HG03108 (cell line): ENCODE results near the gene THEM5.

Experiments
- ATAC-seq: cut with Tn5 transposase; IDR thresholded peaks from one replicate; pipeline ENCODE4 v1.9.1; 2021; ENCODE audit warnings: moderate library complexity; ENCODE audit not compliant: unreplicated experiment

The THEM5 gene

GRCh38 chr1:151840421-151840820 lies 13.1 kb downstream of the THEM5 start:
- no peak for ATAC-seq

- no peak for ATAC-seq
Measured at GRCh38 chr1:151839457-151840403, 13.8 kb downstream of the THEM5 start, which contains the start of gene C2CD4D. Gene C2CD4D (minus strand): TSS chr1:151839820. CDS start chr1:151838989, 831 bp downstream.

GRCh38 chr1:151839082-151839412 lies 14.5 kb downstream of the THEM5 start:
- ATAC-seq = no peak

GRCh38 chr1:151838222-151839081 lies 15.1 kb downstream of the THEM5 start:
- ATAC-seq = no peak

- no peak for ATAC-seq
Measured at GRCh38 chr1:151837884-151838221, 15.7 kb downstream of the THEM5 start.

GRCh38 chr1:151837197-151837596 lies 16.3 kb downstream of the THEM5 start:
- no peak for ATAC-seq

- ATAC-seq = no peak
Measured at GRCh38 chr1:151835596-151835995, 17.9 kb downstream of the THEM5 start.

GRCh38 chr1:151834239-151834638 lies 19.3 kb downstream of the THEM5 start:
- ATAC-seq = no peak

GRCh38 chr1:151833172-151833900 lies 20.2 kb downstream of the THEM5 start:
- ATAC-seq = no peak

- no peak for ATAC-seq
Measured at GRCh38 chr1:151832318-151832980, 21.1 kb downstream of the THEM5 start.

GRCh38 chr1:151831605-151832004 lies 21.9 kb downstream of the THEM5 start, which contains the start of gene RORC:
Gene RORC (minus strand): TSS chr1:151831802. CDS start chr1:151831764, 38 bp downstream.
- no peak for ATAC-seq

- no peak for ATAC-seq
Measured at GRCh38 chr1:151831256-151831591, 22.3 kb downstream of the THEM5 start.

GRCh38 chr1:151830055-151830454 lies 23.5 kb downstream of the THEM5 start:
- ATAC-seq = no peak

- no peak for ATAC-seq
Measured at GRCh38 chr1:151829352-151830046, 24.0 kb downstream of the THEM5 start.

GRCh38 chr1:151828921-151829320 lies 24.6 kb downstream of the THEM5 start:
- no peak for ATAC-seq

- no peak for ATAC-seq
Measured at GRCh38 chr1:151827853-151828252, 25.7 kb downstream of the THEM5 start.

- ATAC-seq = no peak
Measured at GRCh38 chr1:151825751-151826660, 27.5 kb downstream of the THEM5 start.

GRCh38 chr1:151825204-151825603 lies 28.3 kb downstream of the THEM5 start:
- no peak for ATAC-seq

GRCh38 chr1:151823175-151823574 lies 30.3 kb downstream of the THEM5 start:
- no peak for ATAC-seq
